Mesodermal cell (in vitro differentiated cells): Measurements from ENCODE around the gene HLA-DOB.

Source experiments
- H3K27ac ChIP-seq: 2 replicates; pipeline ENCODE4 v1.7.0; 2013; ENCODE audit warnings: mild to moderate bottlenecking, low read depth, low read length, moderate library complexity; ENCODE audit not compliant: severe bottlenecking
- H3K36me3 ChIP-seq: 2 replicates; pipeline ENCODE4 v1.7.1; 2013; ENCODE audit warnings: mild to moderate bottlenecking, low read length, moderate library complexity; ENCODE audit not compliant: control insufficient read depth, insufficient read depth
- H3K4me1 ChIP-seq: one replicate; pipeline ENCODE4 v1.7.1; 2013; ENCODE audit warnings: mild to moderate bottlenecking, low read length; ENCODE audit not compliant: insufficient read depth, control insufficient read depth, poor library complexity, severe bottlenecking
- H3K4me3 ChIP-seq: 2 replicates; pipeline ENCODE4 v1.7.0; 2013; ENCODE audit warnings: low read length, control low read depth, mild to moderate bottlenecking; ENCODE audit not compliant: insufficient read depth, poor library complexity, severe bottlenecking; ENCODE audit errors: extremely low read depth
- H3K9me3 ChIP-seq: 2 replicates; pipeline ENCODE4 v1.7.1; 2013; ENCODE audit warnings: mild to moderate bottlenecking, low read length, moderate library complexity; ENCODE audit not compliant: control insufficient read depth
- WGBS, 2 experiments: methylation state at CpG; one replicate each; pipeline ENCODE4 v1.1.5; 2013; ENCODE audit warnings: missing lambda C conversion rate in 2 of 2; ENCODE audit not compliant: insufficient coverage in 2 of 2; 5-methylcytosine and 5-hydroxymethylcytosine counted together

HLA-DOB gene

GRCh38 chr6:32830936-32831335 lies 14.1 kb upstream of the HLA-DOB start:
- WGBS, 2 experiments: 89 to 100% methylated on average over 2 of the region's 5 CpGs

GRCh38 chr6:32830017-32830416 lies 13.2 kb upstream of the HLA-DOB start:
- Histone ChIP-seq H3K4me3 (no peak overlapping the region), H3K4me1 (peaks cover 2% of the 10 kb centered on the region), H3K9me3 (no peaks in the 10 kb centered on the region), H3K27ac (no peak overlapping the region), H3K36me3 (no peaks in the 10 kb centered on the region)
- 89 to 91% methylated on average over 3 to 5 of the region's 5 CpGs for WGBS, 2 experiments

More at GRCh38 chr6:32830936-32831335, 14.1 kb upstream of the HLA-DOB start:
- peaks cover 4% of the 10 kb centered on the region for H3K4me1 ChIP-seq
- no peak overlapping the region for H3K27ac ChIP-seq
- no peaks in the 10 kb centered on the region for H3K9me3 ChIP-seq
- no peaks in the 10 kb centered on the region for H3K36me3 ChIP-seq
- no peak overlapping the region for H3K4me3 ChIP-seq

DNA sequence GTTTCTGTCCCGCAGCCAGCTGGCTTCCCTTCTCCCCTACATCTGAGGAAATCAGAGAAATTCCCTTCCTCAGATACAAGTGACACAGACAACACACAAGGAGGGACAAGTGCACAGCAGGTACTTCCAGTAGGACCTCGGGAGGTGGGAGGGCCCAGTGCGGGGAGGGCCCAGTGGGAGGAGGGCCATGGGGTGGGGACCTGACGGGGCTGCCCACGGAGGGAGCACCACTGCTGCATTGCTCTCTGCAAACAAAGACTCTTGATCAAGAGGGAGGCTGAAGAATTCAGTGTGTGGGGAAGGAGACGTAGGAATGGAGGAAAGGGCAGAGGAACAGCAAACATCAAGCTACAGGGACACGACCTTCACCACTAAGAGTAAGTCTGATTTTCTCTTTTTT lies 12.7 kb upstream of the HLA-DOB start:
- Histone ChIP-seq H3K36me3 (no peaks in the 10 kb centered on the region), H3K4me1 (no peaks in the 10 kb centered on the region), H3K4me3 (no peak overlapping the region), H3K9me3 (no peaks in the 10 kb centered on the region), H3K27ac (no peak overlapping the region)
- 61 to 92% methylated on average over 2 to 4 of the region's 7 CpGs for WGBS, 2 experiments

DNA sequence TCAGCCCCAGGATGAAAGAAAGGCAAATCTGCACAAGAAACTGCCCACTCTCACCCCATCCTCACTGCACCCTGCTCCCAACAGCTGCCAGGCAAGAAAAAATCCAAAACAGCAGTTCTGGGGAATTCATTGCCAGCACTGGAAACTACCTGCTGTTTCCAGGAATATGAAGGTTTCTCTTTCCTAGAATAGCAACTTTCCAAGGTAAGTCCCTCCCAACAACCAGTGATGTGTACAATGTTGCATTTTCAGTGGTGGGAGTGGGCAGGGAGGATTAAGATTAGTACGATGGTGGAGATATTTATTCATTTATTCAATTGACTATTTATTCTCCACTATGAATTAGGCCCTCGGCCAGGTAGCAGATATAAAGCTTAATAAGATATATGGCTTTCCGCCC lies 10.2 kb upstream of the HLA-DOB start:
- H3K4me1 ChIP-seq: no peaks in the 10 kb centered on the region
- 83 to 88% methylated on average over 1 of the region's 3 CpGs for WGBS, 2 experiments
- no peaks in the 10 kb centered on the region for H3K9me3 ChIP-seq
- no peak overlapping the region for H3K4me3 ChIP-seq
- H3K36me3 ChIP-seq: no peaks in the 10 kb centered on the region
- no peak overlapping the region for H3K27ac ChIP-seq

DNA sequence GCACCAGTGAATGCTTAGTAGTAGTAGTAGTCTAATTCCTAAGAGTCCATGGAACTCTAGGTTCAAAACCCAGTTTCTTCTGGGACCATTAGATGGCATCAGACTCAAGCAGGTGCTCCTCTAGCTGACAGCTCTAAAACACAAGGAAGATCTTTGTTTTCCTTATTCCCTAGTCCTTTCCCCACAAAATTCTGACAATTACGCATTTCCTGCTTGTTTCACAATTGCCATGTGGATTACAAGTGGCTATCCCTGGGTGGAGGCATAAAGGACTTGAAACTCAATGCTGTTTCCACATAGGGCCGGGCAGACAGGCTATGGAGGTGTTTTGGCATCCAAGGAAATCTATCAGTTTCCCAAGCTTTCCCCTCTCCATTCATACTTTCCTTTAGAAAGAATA lies 9.2 kb upstream of the HLA-DOB start:
- Histone ChIP-seq H3K9me3 (no peaks in the 10 kb centered on the region), H3K36me3 (no peaks in the 10 kb centered on the region), H3K27ac (no peak overlapping the region), H3K4me3 (no peak overlapping the region), H3K4me1 (no peaks in the 10 kb centered on the region)
- WGBS, 2 experiments: 33 to 43% methylated on average over 1 of the region's 2 CpGs

DNA sequence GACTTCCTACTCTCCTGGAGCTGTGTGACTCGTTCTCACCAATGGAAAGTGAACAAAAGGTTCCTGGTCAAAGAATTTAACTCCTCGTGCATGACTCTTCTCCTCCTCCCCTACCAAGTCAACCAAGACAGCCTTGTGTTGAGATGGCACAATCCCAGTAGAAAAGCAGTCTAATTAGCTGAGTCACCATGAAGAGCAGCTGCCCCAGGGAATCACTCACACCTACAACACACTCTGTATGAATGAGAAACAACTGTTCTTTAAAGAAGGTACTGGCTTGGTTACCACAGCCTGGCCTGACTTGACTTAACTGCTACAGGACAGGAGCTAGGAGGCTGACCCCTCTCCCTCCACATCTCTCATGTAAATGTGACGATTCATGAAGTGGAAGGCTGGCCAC lies 2.9 kb upstream of the HLA-DOB start:
- Histone ChIP-seq H3K4me3 (no peak overlapping the region), H3K27ac (no peak overlapping the region)
- 69 to 80% methylated on average over 1 to 3 of the region's 3 CpGs for WGBS, 2 experiments

GRCh38 chr6:32818867-32819266 lies 2.1 kb upstream of the HLA-DOB start:
- 57 to 71% methylated on average over 1 of the region's 2 CpGs for WGBS, 2 experiments

More for the DNA sequence above, 2.9 kb upstream of the HLA-DOB start:
- no peaks in the 10 kb centered on the region for H3K4me1 ChIP-seq
- H3K36me3 ChIP-seq: no peaks in the 10 kb centered on the region
- no peaks in the 10 kb centered on the region for H3K9me3 ChIP-seq

DNA sequence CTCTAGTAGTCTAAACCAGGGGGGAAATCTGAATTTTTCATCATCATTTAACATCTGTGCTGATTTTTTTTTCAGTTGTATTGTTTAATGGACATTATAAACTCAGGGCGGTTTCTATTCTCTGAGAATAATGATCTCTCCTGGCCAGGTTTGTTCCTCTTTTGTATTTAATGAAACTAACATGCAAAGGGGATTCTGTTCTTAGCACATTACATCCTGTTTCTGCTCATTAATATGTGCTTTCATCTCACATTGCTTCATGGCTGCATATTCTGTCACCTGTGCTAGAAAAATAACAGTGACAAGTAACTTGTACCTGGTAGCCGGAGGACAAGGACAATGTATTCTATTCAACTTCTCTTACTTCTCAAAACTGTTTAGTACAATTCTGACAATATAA lies 806 bp downstream of the HLA-DOB start:
- H3K27ac ChIP-seq: no peak overlapping the region
- H3K4me3 ChIP-seq: no peak overlapping the region
- no peaks in the 10 kb centered on the region for H3K4me1 ChIP-seq
- H3K36me3 ChIP-seq: no peaks in the 10 kb centered on the region
- no CpG with 5 or more reads among the region's 2 CpGs for WGBS, 2 experiments
- no peaks in the 10 kb centered on the region for H3K9me3 ChIP-seq

More at GRCh38 chr6:32818867-32819266, 2.1 kb upstream of the HLA-DOB start:
- no peaks in the 10 kb centered on the region for H3K36me3 ChIP-seq
- H3K27ac ChIP-seq: no peak overlapping the region
- no peaks in the 10 kb centered on the region for H3K4me1 ChIP-seq
- H3K4me3 ChIP-seq: no peak overlapping the region
- H3K9me3 ChIP-seq: no peaks in the 10 kb centered on the region

- H3K9me3 ChIP-seq: no peaks in the 10 kb centered on the region
- H3K36me3 ChIP-seq: no peaks in the 10 kb centered on the region
- no peak overlapping the region for H3K27ac ChIP-seq
- H3K4me1 ChIP-seq: no peaks in the 10 kb centered on the region
- 86 to 91% methylated on average over 4 of the region's 5 CpGs for WGBS, 2 experiments
- no peak overlapping the region for H3K4me3 ChIP-seq
Measured at GRCh38 chr6:32815115-32815514, 1.7 kb downstream of the HLA-DOB start.

DNA sequence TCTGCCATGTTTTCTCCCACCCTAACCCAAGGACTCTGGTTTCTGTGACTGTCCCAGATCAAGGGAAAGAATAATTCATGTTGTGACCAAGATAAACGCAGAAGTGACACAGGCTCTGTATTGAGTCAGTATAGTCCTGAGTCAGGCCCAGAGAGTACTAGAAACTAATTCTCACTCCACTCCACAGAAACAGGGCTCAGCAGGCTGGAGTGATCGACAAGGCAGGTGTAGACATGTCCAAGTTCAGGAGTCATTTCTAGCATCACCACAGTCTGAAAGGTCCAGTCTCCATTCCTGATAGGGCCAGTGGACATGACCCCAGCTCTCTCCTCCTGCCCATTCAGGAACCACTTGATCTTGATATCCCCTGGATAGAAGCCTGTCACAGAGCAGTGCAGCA lies 2.7 kb downstream of the HLA-DOB start:
- no peak overlapping the region for H3K27ac ChIP-seq
- no peaks in the 10 kb centered on the region for H3K4me1 ChIP-seq
- 89 to 100% methylated on average over 1 to 2 of the region's 2 CpGs for WGBS, 2 experiments
- no peak overlapping the region for H3K4me3 ChIP-seq
- H3K36me3 ChIP-seq: no peaks in the 10 kb centered on the region
- no peaks in the 10 kb centered on the region for H3K9me3 ChIP-seq

- Histone ChIP-seq H3K27ac (no peak overlapping the region), H3K36me3 (no peaks in the 10 kb centered on the region)
Measured at GRCh38 chr6:32809171-32809570, 7.6 kb downstream of the HLA-DOB start.

More at GRCh38 chr6:32809171-32809570, 7.6 kb downstream of the HLA-DOB start:
- Histone ChIP-seq H3K4me3 (no peak overlapping the region), H3K4me1 (no peaks in the 10 kb centered on the region), H3K9me3 (no peaks in the 10 kb centered on the region)
- no CpG with 5 or more reads among the region's 1 CpG for WGBS, 2 experiments
